Measurements from ENCODE around the gene PLXDC2.

Gene PLXDC2

GRCh38 chr10:20277820-20278219, 461.6 kb downstream of the PLXDC2 start:
- no peak for DNase-seq (ENCODE audit: low spot score)
- TF ChIP-seq CTCF (IDR thresholded peaks at IDR 0.05; ENCODE audit: extremely low read depth, missing control alignments), result no peak

GRCh38 chr10:20281579-20281978, 465.3 kb downstream of the PLXDC2 start:
- no peak for DNase-seq (ENCODE audit: low spot score)
- TF ChIP-seq CTCF (IDR thresholded peaks at IDR 0.05; ENCODE audit: extremely low read depth, missing control alignments), result no peak

GRCh38 chr10:20287586-20287985, 471.4 kb downstream of the PLXDC2 start:
- no peak for TF ChIP-seq CTCF (IDR thresholded peaks at IDR 0.05; ENCODE audit: extremely low read depth, missing control alignments)
- DNase-seq (ENCODE audit: low spot score), result no peak

- no peak for DNase-seq (ENCODE audit: low spot score)
- TF ChIP-seq CTCF (IDR thresholded peaks at IDR 0.05; ENCODE audit: extremely low read depth, missing control alignments), result no peak
Observed at GRCh38 chr10:20288060-20288459, 471.8 kb downstream of the PLXDC2 start.

GRCh38 chr10:20289070-20289828, 473.0 kb downstream of the PLXDC2 start:
- TF ChIP-seq CTCF (IDR thresholded peaks at IDR 0.05; ENCODE audit: extremely low read depth, missing control alignments), result no peak
- no peak for DNase-seq (ENCODE audit: low spot score)

GRCh38 chr10:20298417-20298816, 482.2 kb downstream of the PLXDC2 start:
- TF ChIP-seq CTCF (IDR thresholded peaks at IDR 0.05; ENCODE audit: extremely low read depth, missing control alignments), result no peak

GRCh38 chr10:20299034-20299736, 483.0 kb downstream of the PLXDC2 start:
- DNase-seq (ENCODE audit: low spot score), result no peak
- no peak for TF ChIP-seq CTCF (IDR thresholded peaks at IDR 0.05; ENCODE audit: extremely low read depth, missing control alignments)

More at GRCh38 chr10:20298417-20298816, 482.2 kb downstream of the PLXDC2 start:
- DNase-seq (ENCODE audit: low spot score), result no peak
